PC-9 (cell line): ENCODE results near the gene ADAMTSL1.

Experiments used
- CTCF ChIP-seq: fragments of 200-600 bp; sonication (generic); conservative IDR thresholded peaks from 2 replicates; pipeline ENCODE4 v1.6.1; 2017; ENCODE audit warnings: mixed run types, antibody characterized with exemption, mild to moderate bottlenecking, moderate library complexity
- EZH2 ChIP-seq: fragments of 200-600 bp; sonication (generic); IDR thresholded peaks from 2 replicates; pipeline ENCODE4 v1.8.0; 2017; ENCODE audit warnings: antibody characterized with exemption, low read depth

DNA sequence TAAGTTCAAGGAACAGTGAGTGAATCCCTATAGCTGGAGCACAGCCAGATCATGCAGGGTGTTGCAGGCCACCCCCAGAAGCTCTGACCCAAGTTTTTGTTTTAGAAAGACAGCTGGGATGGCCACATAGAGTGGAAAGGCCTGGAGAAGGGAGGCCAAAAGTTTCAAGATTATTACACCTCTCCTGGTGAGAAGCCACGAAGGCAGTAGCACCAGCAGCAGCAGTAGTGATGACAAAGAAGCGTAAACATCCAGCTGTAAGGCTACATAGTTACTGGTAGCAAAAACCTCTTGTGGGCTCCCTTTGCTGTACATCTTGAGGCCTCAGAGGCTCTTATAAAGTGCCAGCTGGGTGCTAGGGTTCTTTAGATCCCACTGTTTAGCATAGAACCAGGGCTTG lies 11.8 kb downstream of the ADAMTSL1 start:
- TF ChIP-seq CTCF (no peak), EZH2 (no peak)
